Colonic mucosa (tissue), 4 donors: ENCODE data around the gene GLP2R. TPM values are rescaled to one million over a fixed set of nuclear protein-coding genes. Genes with fewer than 3 reads are reported as not detected.

Source experiments
- DNase-seq: peaks from one replicate; pipeline ENCODE4 v3.0.0-alpha.2; 2020
- H3K27ac ChIP-seq: fragments of 200-600 bp; one replicate; pipeline ENCODE4 v1.8.0; 2021
- H3K27me3 ChIP-seq: fragments of 200-600 bp; one replicate; pipeline ENCODE4 v1.8.0; 2021
- H3K36me3 ChIP-seq: fragments of 200-600 bp; one replicate; pipeline ENCODE4 v1.8.0; 2021
- H3K4me1 ChIP-seq: fragments of 200-600 bp; one replicate; pipeline ENCODE4 v1.8.0; 2021; ENCODE audit warnings: mild to moderate bottlenecking
- H3K4me3 ChIP-seq: fragments of 200-600 bp; one replicate; pipeline ENCODE4 v1.8.0; 2021
- H3K9ac ChIP-seq, 2 donors: one replicate each; pipeline ENCODE4 v1.7.0; 2013; ENCODE audit warnings: control low read depth in 2 of 2, low read depth in 2 of 2, low read length in 2 of 2
- H3K9me3 ChIP-seq: fragments of 200-600 bp; one replicate; pipeline ENCODE4 v1.8.0; 2021
- intact Hi-C: fragments of 100-400 bp; cut with DNase I; formaldehyde crosslinking; loops from one replicate; pipeline ENCODE4 v1.14.1; 2022
- total RNA-seq, 2 donors: library from RNA; stranded (reverse); fragmentation: NEBNext Ultra II Directional in 1 of 2; extraction: Animal tissue kit (Norgen Biotek cat#: 25700) in 1 of 2; gene quantifications; one replicate each; pipeline ENCODE4 v1.2.1, GENCODE V29; 2021
- TF ChIP-seq, protein P1 (sequence below): fragments of 200-600 bp; IDR thresholded peaks from one replicate; pipeline ENCODE4 v1.8.0; 2022; ENCODE audit warnings: antibody characterized with exemption, mild to moderate bottlenecking
- donor health status: healthy.
- donor health status: DM: no; HTN: no; CAD: no.
- donor health status: DM: no; HTN: no; CAD: no.

The GLP2R gene
- total RNA-seq, 2 donors from 2014 or later, result 2.1 to 4.8 TPM

DNA sequence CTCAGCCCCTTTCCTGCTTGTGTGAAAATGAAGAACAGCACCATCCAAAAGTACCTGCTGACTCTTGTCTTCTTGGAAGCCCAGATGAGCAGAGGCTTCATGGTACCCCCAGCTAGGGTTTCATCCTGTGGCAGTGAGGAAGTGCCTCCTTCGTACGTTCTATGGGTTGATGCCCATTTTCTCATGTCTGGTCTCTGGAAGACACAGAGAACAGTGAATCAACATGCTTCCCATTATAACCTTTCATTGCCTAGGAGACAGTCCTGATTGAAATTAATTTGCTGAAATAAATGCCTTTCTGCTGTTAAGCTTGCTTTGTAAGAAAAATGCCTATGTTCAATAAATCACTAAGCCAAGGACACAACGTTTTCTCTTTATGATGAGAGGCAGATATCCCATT is 42.8 kb downstream of the GLP2R start:
- Histone ChIP-seq H3K27me3 (no peaks in the 10 kb centered on the region), H3K9ac (no peak overlapping the region), H3K36me3 (no peaks in the 10 kb centered on the region), H3K4me1 (no peaks in the 10 kb centered on the region), H3K9me3 (no peaks in the 10 kb centered on the region), H3K27ac (no peak overlapping the region), H3K4me3 (no peak overlapping the region)
- no peak for DNase-seq
- TF ChIP-seq, protein P1, sequence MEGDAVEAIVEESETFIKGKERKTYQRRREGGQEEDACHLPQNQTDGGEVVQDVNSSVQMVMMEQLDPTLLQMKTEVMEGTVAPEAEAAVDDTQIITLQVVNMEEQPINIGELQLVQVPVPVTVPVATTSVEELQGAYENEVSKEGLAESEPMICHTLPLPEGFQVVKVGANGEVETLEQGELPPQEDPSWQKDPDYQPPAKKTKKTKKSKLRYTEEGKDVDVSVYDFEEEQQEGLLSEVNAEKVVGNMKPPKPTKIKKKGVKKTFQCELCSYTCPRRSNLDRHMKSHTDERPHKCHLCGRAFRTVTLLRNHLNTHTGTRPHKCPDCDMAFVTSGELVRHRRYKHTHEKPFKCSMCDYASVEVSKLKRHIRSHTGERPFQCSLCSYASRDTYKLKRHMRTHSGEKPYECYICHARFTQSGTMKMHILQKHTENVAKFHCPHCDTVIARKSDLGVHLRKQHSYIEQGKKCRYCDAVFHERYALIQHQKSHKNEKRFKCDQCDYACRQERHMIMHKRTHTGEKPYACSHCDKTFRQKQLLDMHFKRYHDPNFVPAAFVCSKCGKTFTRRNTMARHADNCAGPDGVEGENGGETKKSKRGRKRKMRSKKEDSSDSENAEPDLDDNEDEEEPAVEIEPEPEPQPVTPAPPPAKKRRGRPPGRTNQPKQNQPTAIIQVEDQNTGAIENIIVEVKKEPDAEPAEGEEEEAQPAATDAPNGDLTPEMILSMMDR, result no peak
- intact Hi-C loops, result no loop called here

DNA sequence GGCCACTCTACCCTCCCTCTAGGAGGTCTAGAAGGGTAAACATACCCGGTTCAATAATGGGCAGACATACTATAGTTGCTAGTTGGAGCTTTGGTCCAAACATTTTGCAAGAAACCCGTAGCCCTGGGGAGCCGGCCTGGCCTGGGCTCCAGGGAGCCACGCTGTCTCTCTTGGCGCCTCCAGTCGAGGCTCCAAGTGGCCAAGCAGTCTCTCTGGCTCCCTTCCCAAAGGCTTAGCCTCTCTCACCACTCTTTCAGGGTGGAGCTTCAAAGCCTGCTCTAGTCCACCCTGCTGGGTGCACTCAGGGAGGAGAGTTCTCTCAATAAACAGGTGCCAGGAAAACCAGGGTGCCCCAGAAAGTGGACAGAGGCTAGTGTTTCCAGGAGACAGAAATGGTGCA is 47.1 kb downstream of the GLP2R start:
- no peaks in the 10 kb centered on the region for H3K36me3 ChIP-seq
- no peak overlapping the region for H3K4me3 ChIP-seq
- no peak overlapping the region for H3K9ac ChIP-seq
- H3K27ac ChIP-seq, result no peak overlapping the region
- DNase-seq, result no peak
- TF ChIP-seq, protein P1, result no peak
- H3K27me3 ChIP-seq, result no peaks in the 10 kb centered on the region
- no peaks in the 10 kb centered on the region for H3K4me1 ChIP-seq
- no peaks in the 10 kb centered on the region for H3K9me3 ChIP-seq
- intact Hi-C loops, result no loop called here

DNA sequence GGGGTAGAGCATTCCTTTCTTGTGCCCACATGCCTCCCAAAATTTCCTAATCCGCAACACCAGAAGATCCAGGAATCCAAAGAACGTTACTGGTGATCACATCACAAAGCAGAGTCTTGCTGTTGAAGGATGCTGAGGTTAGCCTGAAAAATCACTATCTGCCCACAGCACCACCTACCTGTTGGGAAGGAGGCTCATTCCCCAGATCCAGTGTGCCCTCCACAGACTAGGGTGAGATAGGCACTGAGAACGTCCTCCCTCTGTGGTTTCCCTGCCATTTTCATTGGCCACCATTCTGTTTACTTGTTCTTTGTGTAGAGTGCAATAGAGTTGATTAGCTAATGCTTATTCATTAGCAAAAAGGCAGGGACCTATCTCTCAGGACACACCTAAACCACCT is 49.0 kb downstream of the GLP2R start:
- Histone ChIP-seq H3K27ac (no peak overlapping the region), H3K4me3 (no peak overlapping the region), H3K9ac (no peak overlapping the region), H3K27me3 (no peaks in the 10 kb centered on the region), H3K4me1 (no peaks in the 10 kb centered on the region), H3K9me3 (no peaks in the 10 kb centered on the region), H3K36me3 (no peaks in the 10 kb centered on the region)
- intact Hi-C loops, result no loop called here
- TF ChIP-seq, protein P1, result no peak
- DNase-seq, result no peak

DNA sequence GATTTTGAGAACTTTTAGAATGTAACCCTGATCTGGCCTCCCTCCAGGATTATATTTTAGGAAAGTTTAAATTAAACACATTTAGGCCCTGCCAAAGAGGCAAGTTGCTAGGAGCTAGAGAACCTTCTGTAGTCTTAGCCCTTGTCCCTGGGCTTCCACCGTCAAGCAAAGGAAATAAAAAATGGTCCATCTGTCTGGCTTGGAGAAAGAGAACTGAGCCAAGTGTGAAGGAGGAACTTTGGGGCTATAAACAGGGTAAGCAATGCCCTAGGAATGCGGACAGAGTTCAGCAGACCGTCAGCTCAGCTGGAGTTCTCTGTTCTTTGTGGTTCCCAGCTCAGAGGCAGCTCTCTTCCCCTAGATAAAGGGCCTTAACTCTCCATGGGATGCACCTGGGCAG is 49.7 kb downstream of the GLP2R start:
- no peak overlapping the region for H3K4me3 ChIP-seq
- no peak overlapping the region for H3K27ac ChIP-seq
- DNase-seq, result no peak
- H3K9me3 ChIP-seq, result no peaks in the 10 kb centered on the region
- intact Hi-C loops, result no loop called here
- TF ChIP-seq, protein P1, result no peak
- H3K36me3 ChIP-seq, result no peaks in the 10 kb centered on the region
- no peak overlapping the region for H3K9ac ChIP-seq
- no peaks in the 10 kb centered on the region for H3K4me1 ChIP-seq
- no peaks in the 10 kb centered on the region for H3K27me3 ChIP-seq

DNA sequence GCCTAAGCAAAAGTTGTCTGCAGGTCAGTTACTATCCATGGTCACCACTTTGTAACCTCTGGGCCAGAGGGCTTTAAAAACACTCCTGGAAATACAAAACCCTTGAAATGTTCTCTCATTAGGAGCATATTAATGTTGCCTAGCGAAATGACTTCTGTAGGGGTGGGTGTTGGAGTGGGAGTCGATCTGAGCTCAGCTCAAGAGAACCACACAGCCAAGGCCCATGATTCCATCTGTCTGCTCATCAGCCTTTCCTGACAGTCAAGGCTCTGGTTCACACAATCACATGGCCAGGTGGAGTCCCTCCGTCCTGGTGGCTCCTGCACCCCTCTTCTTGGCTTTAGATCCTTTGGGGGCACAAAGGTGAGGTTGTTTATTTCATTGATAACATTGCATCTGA is 52.6 kb downstream of the GLP2R start:
- TF ChIP-seq, protein P1, result no peak
- intact Hi-C loops, result no loop called here

More for the DNA sequence above, 52.6 kb downstream of the GLP2R start:
- Histone ChIP-seq H3K9me3 (peaks cover 2% of the 10 kb centered on the region), H3K27me3 (no peaks in the 10 kb centered on the region), H3K9ac (no peak overlapping the region), H3K4me3 (no peak overlapping the region), H3K27ac (no peak overlapping the region), H3K4me1 (no peaks in the 10 kb centered on the region), H3K36me3 (no peaks in the 10 kb centered on the region)
- DNase-seq, result no peak
